Measurements from ENCODE around the gene TCEA2.

TCEA2 gene

GRCh38 chr20:64091340-64091739 lies 28.3 kb downstream of the TCEA2 start:
- FAIRE-seq, result no peak
- no peak for DNase-seq (ENCODE audit: low spot score)

- no peak for DNase-seq (ENCODE audit: low spot score)
- FAIRE-seq, result no peak
Measured at GRCh38 chr20:64091770-64092169, 28.8 kb downstream of the TCEA2 start.

- DNase-seq (ENCODE audit: low spot score), result no peak
- no peak for FAIRE-seq
Measured at GRCh38 chr20:64092258-64093012, 29.4 kb downstream of the TCEA2 start.

GRCh38 chr20:64093013-64093503 lies 30.1 kb downstream of the TCEA2 start:
- DNase-seq (ENCODE audit: low spot score), result no peak
- no peak for FAIRE-seq

GRCh38 chr20:64095455-64095854 lies 32.5 kb downstream of the TCEA2 start:
- no peak for DNase-seq (ENCODE audit: low spot score)
- FAIRE-seq, result no peak

- FAIRE-seq (no peak), DNase-seq (ENCODE audit: low spot score) (no peak)
Measured at GRCh38 chr20:64095927-64096326, 32.9 kb downstream of the TCEA2 start.

GRCh38 chr20:64096535-64096934 lies 33.5 kb downstream of the TCEA2 start:
- DNase-seq (ENCODE audit: low spot score) (no peak), FAIRE-seq (no peak)

GRCh38 chr20:64098471-64099013 lies 35.5 kb downstream of the TCEA2 start:
- FAIRE-seq (no peak), DNase-seq (ENCODE audit: low spot score) (no peak)

- FAIRE-seq, result no peak
Measured at GRCh38 chr20:64099086-64099786, 36.2 kb downstream of the TCEA2 start.

GRCh38 chr20:64099880-64100565 lies 37.0 kb downstream of the TCEA2 start:
- DNase-seq (ENCODE audit: low spot score) (no peak), FAIRE-seq (no peak)

More at GRCh38 chr20:64099086-64099786, 36.2 kb downstream of the TCEA2 start:
- no peak for DNase-seq (ENCODE audit: low spot score)

- DNase-seq (ENCODE audit: low spot score) (no peak), FAIRE-seq (no peak)
Measured at GRCh38 chr20:64100566-64100888, 37.5 kb downstream of the TCEA2 start.

- FAIRE-seq, result no peak
- no peak for DNase-seq (ENCODE audit: low spot score)
Measured at GRCh38 chr20:64100946-64101688, 38.1 kb downstream of the TCEA2 start.

- DNase-seq (ENCODE audit: low spot score) (no peak), FAIRE-seq (no peak)
Measured at GRCh38 chr20:64101731-64102621, 39.0 kb downstream of the TCEA2 start.

- DNase-seq (ENCODE audit: low spot score), result no peak
- FAIRE-seq, result no peak
Measured at GRCh38 chr20:64102647-64103354, 39.8 kb downstream of the TCEA2 start.

GRCh38 chr20:64103871-64104666 lies 41.1 kb downstream of the TCEA2 start:
- no peak for DNase-seq (ENCODE audit: low spot score)
- FAIRE-seq, result no peak

GRCh38 chr20:64104667-64105451 lies 41.9 kb downstream of the TCEA2 start:
- FAIRE-seq (no peak), DNase-seq (ENCODE audit: low spot score) (no peak)

GRCh38 chr20:64105846-64106434 lies 42.9 kb downstream of the TCEA2 start:
- DNase-seq (ENCODE audit: low spot score), result no peak
- FAIRE-seq, result no peak
